Measurements from ENCODE around the gene CORO1C.

GRCh38 chr12:108612788-108613282 is 118.5 kb downstream of the CORO1C start:
- TF ChIP-seq RAD21 (conservative IDR thresholded peaks at IDR 0.05) (no peak), CTCF (IDR thresholded peaks at IDR 0.05; ENCODE audit: poor library complexity, severe bottlenecking) (no peak), EZH2 (IDR thresholded peaks at IDR 0.05; ENCODE audit: borderline replicate concordance, insufficient read depth, low read length, poor library complexity, severe bottlenecking) (no peak), MXI1 (conservative IDR thresholded peaks at IDR 0.05; ENCODE audit: poor library complexity, severe bottlenecking) (no peak), POLR2AphosphoS5 (IDR thresholded peaks at IDR 0.05) (no peak)
